GM19463 (cell line): ENCODE results near the gene OGFRL1.

ENCODE experiments used
- ATAC-seq: cut with Tn5 transposase; IDR thresholded peaks from one replicate; pipeline ENCODE4 v1.9.1; 2021; ENCODE audit warnings: mild to moderate bottlenecking, moderate library complexity; ENCODE audit not compliant: unreplicated experiment

OGFRL1 gene

DNA sequence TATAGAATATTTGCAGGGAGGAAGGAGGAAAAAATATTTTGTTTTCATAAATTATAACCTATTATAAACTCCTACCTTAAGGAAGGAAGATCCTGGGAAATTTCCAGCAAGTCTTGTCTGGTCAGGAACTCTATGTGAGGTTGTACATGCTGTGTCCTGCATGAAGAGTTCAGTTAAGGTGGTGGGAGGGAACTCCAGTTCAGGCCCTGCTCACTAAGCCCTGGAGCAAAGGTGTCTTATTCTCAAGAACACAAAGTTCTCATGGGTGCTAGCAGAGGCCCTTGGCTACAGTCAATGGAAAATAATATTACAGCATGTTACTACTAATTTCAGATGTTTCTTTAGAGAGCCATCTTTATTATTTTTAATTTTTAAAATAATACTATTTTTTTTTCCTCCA is 3.8 kb upstream of the OGFRL1 start:
- ATAC-seq: no peak

DNA sequence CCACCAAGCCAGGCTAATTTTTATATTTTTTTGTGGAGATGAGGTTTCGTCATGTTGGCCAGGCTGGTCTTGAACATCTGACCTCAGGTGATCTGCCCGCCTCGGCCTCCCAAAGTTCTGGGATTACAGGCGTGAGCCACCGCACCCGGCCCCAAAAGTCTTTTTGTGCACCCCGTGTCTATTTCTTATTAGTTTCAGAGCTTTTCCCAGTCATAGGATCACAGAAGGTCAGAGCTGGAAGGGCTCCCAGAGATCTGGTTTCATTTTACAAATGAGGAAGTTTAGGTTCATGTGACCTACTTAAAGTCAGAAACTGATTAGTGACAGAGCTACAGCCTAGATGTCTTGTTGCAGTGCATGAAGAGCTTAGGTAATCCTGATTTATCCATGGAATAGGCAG is 1.6 kb upstream of the OGFRL1 start:
- ATAC-seq: no peak

DNA sequence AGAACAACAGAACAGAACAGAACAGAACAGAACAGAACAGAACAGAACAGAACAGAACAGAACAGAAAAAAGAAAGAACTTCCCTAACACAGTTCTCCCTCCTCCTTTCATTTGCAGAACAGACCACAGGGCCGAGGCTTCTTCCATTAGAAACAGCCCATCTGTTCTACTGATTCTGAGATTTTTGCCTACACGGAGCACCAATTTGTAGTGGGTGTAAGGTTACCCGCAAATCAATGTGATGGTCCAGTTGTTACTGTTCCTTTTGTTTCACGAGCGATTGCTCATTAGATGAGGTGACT is 734 bp upstream of the OGFRL1 start:
- no peak for ATAC-seq

DNA sequence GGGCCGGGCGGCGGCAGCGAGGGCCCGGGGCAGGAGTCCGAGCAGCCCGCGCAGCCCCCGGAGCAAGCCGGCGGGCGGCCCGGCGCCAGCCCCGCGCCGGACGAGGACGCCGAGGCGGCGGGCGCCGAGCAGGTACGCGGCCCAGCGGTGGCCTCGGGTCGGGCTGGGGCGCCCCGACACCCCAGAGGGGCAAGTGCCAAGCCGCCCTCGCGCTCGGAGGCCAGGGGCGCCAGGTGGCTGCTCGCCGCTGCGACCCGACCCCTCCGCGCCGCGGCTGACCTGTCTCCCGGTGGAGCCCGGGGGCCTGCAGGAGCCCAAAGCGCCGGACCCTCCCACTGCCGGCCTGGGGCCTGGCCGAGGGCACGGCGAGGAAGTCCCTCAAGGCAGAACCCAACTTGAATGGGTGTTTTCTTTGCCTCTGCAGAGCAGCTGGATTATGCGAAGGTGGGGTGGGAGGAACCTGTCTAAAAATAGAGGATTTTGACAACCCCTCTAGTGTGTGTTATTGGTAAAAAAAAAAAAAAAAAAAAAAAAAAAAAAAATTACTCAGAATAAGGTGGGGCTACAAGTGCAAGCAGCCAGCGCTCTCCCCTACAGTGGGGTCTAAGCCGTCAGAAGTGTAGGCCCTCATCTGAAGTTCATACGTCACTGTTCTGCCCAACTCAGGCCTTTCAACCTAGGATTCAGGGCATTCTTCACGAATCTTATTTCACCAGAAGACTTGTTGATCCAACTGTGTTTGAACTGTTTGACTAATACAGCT is 609 bp downstream of the OGFRL1 start:
- ATAC-seq: peak; percentile 22

DNA sequence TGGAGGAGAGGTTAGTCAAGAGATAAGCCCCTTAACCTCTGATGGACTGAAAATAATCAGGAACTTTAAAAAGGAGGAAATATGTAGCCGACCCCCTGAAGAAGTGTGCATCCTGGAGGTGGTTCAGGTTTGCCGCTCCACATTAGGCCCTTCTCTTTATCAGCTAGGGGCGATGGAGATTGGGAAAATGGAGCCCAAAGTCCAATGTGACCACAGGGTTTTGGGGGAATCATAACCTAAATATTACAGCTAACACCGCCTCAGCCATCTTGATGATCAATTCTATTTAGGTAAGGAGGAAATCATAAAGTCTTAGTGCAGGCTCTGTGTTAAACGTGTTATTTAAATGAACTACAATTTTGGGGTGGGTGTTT is 1.2 kb downstream of the OGFRL1 start:
- ATAC-seq: no peak

DNA sequence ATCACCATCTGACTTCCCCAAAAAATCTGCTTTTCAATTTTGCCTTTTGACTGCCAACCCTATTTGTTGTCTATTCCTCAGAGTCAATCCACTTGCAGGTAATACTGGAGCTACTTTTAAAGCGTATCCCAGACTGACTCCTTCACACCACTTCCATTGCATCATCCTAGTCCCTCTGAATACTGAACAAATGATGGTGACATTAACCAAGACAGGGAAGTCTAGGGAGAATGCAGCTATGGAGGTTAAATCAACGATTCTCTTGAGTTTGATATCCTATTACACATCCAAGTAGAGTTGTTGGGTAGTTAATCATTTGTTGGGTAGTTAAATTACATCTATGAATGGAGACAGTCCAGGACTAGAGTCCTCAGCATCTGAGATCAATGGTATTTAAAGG is 2.0 kb downstream of the OGFRL1 start:
- ATAC-seq: no peak

DNA sequence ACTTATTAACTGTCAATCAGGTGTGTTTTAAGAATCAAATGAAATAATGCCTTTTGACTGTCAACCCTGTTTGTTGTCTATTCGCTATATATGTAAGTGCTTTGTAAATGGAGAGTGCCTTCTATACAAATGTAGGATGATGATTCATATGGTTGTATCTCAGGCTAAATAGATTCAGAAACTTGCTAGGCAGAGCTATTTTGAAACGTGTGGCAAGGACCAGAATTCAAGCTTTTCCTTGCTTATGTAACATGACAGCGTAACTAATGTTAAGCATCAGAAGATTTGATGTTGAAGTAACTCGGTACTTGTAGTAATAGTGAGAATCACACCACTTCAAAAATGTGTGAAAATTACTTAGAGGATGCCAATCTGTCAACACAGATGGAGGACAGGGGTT is 3.4 kb downstream of the OGFRL1 start:
- ATAC-seq: no peak

DNA sequence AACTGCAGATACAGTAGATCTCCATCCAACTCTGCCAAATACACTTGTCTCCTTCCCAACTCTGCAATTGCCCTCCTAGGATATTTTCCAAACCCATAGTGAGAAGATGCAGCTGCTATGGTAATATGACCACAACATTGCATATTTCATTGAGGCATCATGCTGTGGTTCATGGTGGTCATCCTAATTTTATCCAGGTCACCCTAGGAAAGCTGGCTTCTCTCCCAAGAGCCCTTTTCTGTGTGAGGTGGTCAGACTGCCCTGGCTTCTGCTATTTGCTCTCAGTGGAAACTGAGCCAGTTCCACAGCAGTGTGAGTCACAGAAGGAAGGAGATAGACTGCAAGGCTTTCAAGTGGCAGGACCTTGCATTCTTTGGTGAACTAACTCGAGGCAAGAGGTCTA is 5.5 kb downstream of the OGFRL1 start:
- ATAC-seq: no peak

DNA sequence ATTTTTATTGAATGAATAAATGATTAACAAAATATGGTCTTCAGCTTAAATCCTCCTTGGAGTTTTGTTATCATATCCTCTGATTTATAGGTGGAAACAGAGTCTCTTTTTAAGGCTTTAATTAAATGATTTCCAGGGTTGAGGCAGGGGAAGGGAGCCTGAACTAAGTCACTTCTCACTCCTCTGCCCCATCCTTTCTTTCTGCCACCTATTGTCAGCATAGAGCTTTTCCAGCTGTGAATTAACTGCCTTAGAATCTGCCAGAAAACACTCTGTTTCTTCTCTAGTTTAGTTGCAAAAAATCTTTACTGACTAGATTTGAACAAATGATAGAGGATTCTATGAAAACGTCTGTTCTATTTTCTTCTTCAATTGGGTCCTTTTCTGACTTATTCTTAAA is 9.8 kb downstream of the OGFRL1 start:
- ATAC-seq: no peak

DNA sequence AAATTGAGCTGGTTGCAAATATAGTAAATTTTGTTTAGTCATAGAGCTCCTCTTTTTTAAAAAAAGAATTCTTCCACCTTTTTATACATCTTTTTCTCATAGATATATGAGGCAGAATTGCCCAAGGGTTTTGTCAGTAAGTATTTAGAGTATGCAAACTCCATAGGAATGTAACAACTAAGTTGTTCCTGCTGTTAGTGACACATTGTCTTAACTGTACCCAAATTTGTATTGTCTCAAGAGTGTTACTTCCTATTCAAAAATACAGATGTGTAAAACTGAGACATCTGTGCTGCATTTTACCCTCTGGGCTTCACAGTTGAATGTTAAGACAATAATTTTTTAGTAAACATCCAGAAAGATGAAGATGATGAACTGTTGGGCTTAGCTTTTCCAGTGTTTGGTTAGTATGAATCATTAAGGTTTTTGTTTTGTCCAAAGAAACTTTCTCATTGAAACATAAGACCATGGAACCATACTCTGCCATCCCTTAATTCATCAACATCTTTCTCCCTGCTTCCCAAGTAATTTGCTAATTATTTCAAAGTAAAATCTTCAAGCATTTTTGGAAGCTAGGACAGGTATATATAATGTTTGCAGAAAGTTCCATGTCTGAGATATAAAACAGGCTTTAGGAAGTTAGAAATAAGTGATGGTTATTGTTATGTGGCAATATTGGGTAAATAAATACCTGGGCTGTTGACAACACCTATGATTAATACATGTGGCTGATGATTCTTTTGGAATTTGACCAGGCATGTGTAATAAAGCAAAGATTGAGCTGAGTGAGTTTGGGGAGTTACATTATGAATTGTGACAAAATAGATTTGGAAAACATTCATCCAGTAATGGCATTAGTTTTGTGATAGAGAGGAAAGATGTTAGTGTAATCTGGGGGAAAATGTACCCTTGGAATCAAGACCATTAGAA is 11.2 kb downstream of the OGFRL1 start:
- no peak for ATAC-seq

DNA sequence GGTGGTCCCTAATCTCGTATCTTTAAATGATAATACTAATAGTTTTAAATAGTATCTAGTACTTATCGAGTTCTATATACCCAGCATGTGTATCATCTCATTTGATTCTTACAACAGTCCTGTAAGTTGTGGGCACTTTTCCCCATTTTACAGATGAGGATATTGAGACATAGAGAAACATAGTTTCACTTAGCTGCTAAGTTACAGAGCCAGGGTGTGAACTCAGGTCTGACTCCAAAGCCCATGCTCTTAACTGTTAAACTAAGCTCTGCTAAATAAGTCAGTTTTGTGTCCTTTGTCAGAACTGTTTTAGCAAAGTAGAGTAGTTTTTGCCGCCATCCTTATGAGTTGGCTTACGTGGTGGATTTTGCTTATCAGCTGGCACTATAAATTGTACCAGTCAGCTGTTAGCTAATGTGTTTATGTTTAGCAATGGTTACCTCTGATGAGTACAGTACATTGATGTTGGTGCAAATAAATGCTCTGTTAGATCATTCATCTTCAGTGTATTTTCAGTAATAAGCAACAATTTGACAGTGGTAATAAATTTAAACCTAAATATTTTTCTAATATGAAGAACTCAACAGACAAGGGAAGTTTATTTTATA is 12.1 kb downstream of the OGFRL1 start:
- no peak for ATAC-seq

DNA sequence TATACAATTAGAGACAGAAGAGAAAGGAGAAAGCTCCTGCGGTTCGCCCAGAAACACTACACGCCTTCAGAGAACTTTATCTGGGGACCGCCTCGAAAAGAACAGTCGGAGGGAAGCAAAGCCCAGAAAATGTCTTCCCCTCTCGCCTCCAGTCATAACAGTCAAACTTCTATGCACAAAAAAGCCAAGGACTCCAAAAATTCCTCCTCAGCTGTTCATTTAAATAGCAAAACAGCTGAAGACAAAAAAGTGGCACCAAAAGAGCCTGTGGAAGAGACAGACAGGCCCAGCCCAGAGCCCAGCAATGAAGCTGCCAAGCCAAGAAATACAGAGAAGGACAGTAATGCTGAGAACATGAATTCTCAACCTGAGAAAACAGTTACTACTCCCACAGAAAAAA is 12.9 kb downstream of the OGFRL1 start:
- no peak for ATAC-seq

DNA sequence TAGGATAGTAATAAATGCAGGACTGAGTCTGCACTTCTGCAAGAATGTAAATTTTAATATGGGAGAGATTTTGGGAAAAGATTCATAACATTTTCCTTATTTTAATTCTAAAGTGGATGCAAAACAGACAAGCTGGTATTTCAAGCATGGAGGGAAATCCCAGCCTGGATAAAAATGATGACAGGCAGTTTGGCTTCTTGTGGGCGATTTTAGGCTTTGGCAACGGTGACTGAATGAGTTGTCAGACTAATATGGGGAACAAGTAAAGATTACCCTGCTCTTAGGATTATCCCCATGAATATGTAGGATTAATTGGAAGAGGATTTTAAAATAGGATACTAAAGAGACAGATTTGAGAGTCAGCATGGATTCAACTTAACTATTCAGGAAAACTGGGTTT is 21.0 kb downstream of the OGFRL1 start:
- ATAC-seq: no peak

DNA sequence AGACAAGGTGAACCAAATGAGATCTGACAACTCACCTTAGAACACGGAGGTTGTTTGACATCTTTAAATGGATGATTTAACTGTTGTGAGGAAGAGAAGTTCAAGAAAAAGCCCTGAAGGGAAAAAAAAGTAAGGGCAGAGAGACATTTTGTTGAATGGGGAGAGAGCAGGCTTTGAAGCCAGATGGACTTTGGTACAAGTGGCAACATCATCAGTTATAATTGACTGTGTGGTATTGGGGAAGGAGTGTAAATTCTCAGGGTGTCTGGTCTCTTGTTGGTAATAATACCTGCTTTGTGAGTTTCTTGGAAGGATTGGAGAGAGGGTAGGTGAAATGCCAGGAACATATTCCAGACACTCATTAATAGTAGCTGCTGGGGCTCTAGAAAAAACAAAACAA is 21.6 kb downstream of the OGFRL1 start:
- no peak for ATAC-seq

DNA sequence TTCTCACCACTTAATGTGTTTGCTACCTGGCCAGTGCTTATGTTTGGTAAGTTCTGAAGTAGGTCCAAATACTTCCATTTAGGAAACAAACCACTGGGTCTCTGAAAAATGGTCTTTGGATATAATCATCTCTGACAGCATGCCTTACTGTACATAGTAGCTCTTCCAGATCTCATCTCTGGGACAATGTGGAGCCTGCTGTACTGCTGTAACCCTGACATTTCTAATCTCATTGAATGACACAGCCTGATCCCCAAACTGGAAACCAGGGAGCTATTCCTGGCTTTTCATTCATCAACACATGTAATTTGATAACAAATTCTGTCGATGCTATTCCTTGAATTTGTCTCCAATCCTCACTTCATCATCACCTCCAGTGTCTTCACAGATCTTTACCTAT is 23.5 kb downstream of the OGFRL1 start:
- ATAC-seq: no peak

DNA sequence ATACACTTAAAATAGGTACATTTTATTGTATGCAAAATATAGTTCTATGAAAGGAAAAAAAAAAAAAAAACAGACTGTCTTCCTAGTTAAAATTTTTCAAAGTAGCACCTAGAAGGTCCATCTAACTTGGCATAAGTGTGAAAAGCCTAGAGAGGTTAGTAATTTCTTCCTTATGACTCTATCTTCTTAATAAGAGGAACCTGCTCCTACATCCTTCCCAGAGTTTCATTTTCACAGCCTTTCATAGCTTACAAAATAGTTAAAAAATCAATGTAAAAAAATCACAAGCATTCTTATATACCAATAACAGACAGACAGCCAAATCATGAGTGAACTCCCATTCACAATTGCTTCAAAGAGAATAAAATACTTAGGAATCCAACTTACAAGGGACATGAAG is 28.8 kb downstream of the OGFRL1 start:
- no peak for ATAC-seq

DNA sequence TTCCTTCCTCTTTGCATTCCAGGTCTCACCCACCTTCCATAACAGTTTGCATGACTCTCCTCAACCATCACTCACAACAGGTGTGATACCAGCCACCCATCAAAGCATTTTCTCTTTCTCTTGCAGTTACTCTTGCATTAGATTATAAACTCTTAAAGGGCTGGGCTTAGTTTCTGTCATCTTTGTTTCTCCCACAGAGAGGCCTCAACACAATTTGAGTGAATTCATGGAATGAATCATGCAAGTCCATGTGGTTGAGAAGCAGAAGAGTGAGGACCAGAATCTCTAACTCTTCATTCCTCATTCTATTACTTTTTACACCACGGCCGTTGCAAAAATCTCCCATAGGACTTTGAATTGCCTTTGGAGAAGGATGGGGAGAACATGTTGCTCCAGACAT is 31.4 kb downstream of the OGFRL1 start:
- ATAC-seq: no peak

DNA sequence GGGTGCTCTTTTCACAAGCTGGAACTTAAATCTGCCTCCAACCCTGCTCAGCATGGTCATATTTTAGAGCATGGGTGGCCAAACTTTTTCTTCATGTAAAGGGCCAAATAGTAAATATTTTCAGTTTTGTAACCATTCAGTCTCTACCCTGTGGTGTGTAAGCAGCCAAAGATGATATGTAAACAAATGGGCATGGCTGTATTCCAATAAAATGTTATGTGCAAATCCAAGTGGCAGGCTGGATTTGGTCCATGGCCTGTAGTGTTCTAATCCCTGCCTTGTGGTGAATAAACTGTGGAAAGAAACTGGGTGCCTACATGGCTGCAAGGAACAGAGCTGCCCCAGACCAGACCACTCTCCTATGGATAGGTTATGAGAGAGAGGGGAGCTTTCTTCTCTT is 32.7 kb downstream of the OGFRL1 start:
- ATAC-seq: no peak

DNA sequence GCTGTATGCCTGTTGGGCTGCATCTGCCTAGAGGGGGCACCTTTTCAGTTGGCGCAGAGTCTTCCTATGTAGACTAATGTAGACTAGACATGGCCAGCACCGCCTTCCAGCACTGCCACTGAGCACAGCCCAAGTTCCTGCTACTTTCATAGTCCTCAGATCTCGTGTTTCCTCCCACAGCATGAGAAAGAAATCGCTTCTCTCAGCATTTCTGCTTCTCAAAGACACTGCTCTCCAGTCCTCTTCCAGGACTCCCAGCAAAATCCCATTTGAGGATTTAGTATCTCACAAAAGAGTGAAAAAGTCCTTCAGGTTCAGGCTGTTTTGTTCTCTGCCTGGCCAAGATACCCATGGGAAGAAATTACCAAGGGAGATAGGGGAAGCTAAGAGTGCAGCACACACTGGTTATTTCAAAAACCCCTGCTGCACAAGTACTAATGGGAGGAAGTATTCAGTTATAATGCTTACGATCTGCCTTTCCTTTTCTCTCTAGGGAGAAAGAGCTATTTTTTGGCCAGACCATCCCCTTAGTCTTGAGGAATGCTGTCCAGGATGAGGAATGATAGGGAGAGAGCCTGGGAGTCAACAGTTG is 35.7 kb downstream of the OGFRL1 start:
- ATAC-seq: no peak

DNA sequence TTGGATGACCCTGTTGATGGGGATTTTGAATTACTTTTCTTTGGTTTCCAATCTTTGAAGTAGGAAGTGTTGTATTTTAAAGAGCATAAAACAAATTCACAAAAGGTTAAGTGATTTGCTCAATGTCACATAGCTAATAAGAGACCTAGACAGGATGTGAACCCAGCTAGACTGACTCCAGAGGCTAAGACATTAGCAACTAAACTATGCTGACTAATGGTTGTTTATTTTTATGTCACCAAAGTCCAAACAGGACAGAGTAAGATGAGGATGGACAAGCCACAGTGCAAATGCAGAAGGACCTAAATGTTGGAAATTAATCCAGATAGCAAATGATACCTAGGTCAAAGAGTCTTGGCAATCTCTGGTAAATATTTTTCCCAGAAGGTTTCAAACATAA is 38.0 kb downstream of the OGFRL1 start:
- ATAC-seq: no peak

DNA sequence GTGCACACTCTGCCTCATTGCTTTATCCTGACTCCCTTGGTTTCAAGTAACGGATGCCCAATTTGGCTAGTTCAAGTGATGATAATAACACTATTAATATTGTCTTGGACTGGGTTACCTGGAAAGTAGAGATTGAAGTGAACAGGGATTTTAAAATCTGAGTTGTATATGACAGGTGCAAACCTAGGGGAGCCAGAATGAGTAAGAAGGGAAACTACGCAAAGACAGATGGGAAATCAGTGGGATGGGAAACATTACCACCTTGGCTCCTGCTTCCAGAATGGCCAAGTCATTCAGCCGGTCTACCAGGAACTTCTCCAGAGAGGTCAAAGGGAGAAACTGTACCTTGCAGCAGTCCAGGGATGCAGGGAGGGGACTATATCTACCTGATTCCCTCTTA is 41.9 kb downstream of the OGFRL1 start:
- no peak for ATAC-seq

DNA sequence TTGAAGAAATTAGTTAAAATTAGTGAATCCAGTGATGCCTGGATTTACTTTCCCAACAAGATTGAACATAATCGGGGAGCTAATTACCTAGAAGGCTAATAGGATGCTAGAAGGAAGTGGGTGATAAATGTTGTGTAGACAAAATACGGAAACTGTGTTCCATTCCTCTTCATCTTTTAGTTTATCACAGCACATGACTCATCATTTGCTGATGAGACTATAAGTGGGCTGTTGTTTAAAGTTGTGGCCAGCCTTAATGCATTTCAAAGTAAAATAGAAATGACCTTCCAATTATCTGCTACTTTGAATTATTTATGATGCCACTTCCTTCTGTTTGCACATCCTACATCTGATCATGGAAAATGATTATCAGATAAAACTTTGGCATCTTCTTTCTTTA is 43.4 kb downstream of the OGFRL1 start:
- no peak for ATAC-seq
